ENCODE data around the gene RBBP6. TPM values are rescaled to one million over a fixed set of nuclear protein-coding genes. Genes with fewer than 3 reads are reported as not detected.
A peak's percentile ranks its signal among the peaks of the same experiment; 100 is the strongest.

Gene RBBP6
- total and polyA plus RNA-seq, 9 of the 15 experiments (the other 6 are each of a cell fraction or from before 2014, with no cell fraction given), result 19.2 to 76.6 (median 42.7) TPM

- no peak for TF ChIP-seq MTA2 (IDR thresholded peaks at IDR 0.05; ENCODE audit: low read depth)
These were observed 18.4 kb upstream of the RBBP6 start (continued) for GRCh38 chr16:24520983-24521382.

DNA sequence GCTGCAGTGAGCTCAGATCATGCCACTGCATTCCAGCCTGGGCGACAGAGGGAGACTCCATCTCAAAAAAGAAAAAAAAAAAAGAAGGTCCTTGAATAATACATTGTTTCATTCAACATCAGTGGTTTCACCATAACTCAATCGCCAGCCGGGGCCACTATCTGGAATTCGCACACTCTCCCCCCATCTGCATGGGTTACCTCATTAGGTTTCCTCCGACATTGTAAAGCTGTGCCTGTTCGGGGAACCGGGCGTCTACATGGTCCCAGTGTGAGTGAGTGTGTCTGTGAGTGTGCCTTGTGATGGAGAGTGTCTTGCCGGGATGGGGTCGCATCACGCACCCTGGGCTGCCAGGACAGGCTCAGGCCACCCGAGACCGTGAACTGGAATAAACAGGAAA is 16.6 kb upstream of the RBBP6 start:
- no peak overlapping the region for H3K4me2 ChIP-seq (ENCODE audit: insufficient read depth, low read length)
- DNase-seq (ENCODE audit: extremely low read depth in 1 of 4, low spot score in 3 of 4), result no peak
- H3K9me1 ChIP-seq (ENCODE audit: control insufficient read depth, insufficient read depth, low read length), result no peaks in the 10 kb centered on the region
- FAIRE-seq, result no peak
- WGBS (ENCODE audit: insufficient coverage, low coverage, missing lambda C conversion rate), result 14% methylated on average over 13 of the region's 13 CpGs
- ATAC-seq, result peak; percentile 48; the same call in 1 of the 3 replicates
- no peaks in the 10 kb centered on the region for H3K36me3 ChIP-seq (ENCODE audit: control insufficient read depth, insufficient read depth, low read length)
- no peaks in the 10 kb centered on the region for H3K79me2 ChIP-seq (ENCODE audit: control insufficient read depth, insufficient read depth, low read length)
- H3K27ac ChIP-seq (ENCODE audit: extremely low read depth, low read depth, low read length), result no peak overlapping the region
- BruUV-seq (replicated peaks), result no TSS peak
- H3K4me3 ChIP-seq, result no peak overlapping the region
- H3K4me1 ChIP-seq (replicated peaks in 1 of 2; ENCODE audit: control insufficient read depth in 2 of 2, insufficient read depth in 2 of 2, low read length in 2 of 2), result 0 out of 5 replicates have a peak, but pooled peaks cover 0 to 3% of the 10 kb centered on the region in 2 experiments
- no peaks in the 10 kb centered on the region for H3K9me3 ChIP-seq (replicated peaks; ENCODE audit: control insufficient read depth, insufficient read depth, low read depth, low read length)
- H4K20me1 ChIP-seq (replicated peaks; ENCODE audit: control insufficient read depth, insufficient read depth, low read length), result no peaks in the 10 kb centered on the region
- POLR2A ChIA-PET, result interaction anchor here (0.6 to 1.6 kb wide), 4 partner anchors 10 to 479 kb away, joined by 3 to 4 read pairs (median 3); no protein-coding TSS in a partner anchor
- H3K9ac ChIP-seq (ENCODE audit: insufficient read depth in 1 of 2, low read depth in 2 of 2, low read length in 2 of 2), result no peak overlapping the region
- in situ Hi-C loops (cut with MboI) (no loop called here), intact Hi-C loops (cut with micrococcal nuclease) (no loop called here)
- CTCF ChIA-PET (ENCODE audit: low intra/inter-chr PET ratio), result no interaction called here
- no peak overlapping the region for H2AFZ ChIP-seq (ENCODE audit: low read depth, low read length)
- peaks cover 15 to 32% of the 10 kb centered on the region in 2 experiments; a peak in 4 of 5 replicates for H3K27me3 ChIP-seq (ENCODE audit: control insufficient read depth in 2 of 2, insufficient read depth in 2 of 2, low read length in 2 of 2)
- TF ChIP-seq CXXC5 (CRISPR knock-in tag; IDR thresholded peaks at IDR 0.05), result no peak
- no peak for TF ChIP-seq NCOR1 (IDR thresholded peaks at IDR 0.05)
- TF ChIP-seq ZBTB34 (CRISPR knock-in tag; IDR thresholded peaks at IDR 0.05), result no peak
